DOHH2 (cell line): ENCODE measurements around the gene TFDP1.
A peak's percentile ranks its signal among the peaks of the same experiment; 100 is the strongest.
"Not testable (repeated sequence)": the region's sequence is repeated elsewhere in the genome, so short reads cannot be mapped to it uniquely, and the experiment has no call there.

ENCODE experiments used
- H3F3A ChIP-seq: fragments of 200-600 bp; sonication (generic), shearing (Covaris generic); 2 replicates; pipeline ENCODE4 v1.6.0; 2016; ENCODE audit warnings: antibody characterized with exemption, mild to moderate bottlenecking; ENCODE audit not compliant: control insufficient read depth, insufficient read depth
- H3K27ac ChIP-seq: fragments of 200-600 bp; sonication (generic); 2 replicates; pipeline ENCODE4 v1.5.1; 2014; ENCODE audit warnings: low read depth, mild to moderate bottlenecking, low read length, moderate library complexity
- H3K27me3 ChIP-seq: fragments of 200-600 bp; sonication (generic); 2 replicates; pipeline ENCODE4 v1.6.1; 2014; ENCODE audit warnings: mild to moderate bottlenecking, low read length, mixed read lengths; ENCODE audit not compliant: control insufficient read depth
- H3K36me3 ChIP-seq: fragments of 200-600 bp; sonication (generic); 2 replicates; pipeline ENCODE4 v1.6.1; 2014; ENCODE audit warnings: mild to moderate bottlenecking, low read length, moderate library complexity, mixed read lengths; ENCODE audit not compliant: control insufficient read depth
- H3K4me1 ChIP-seq: fragments of 200-600 bp; sonication (generic); 2 replicates; pipeline ENCODE4 v1.6.1; 2014; ENCODE audit warnings: mild to moderate bottlenecking, low read length, mixed read lengths; ENCODE audit not compliant: control insufficient read depth
- H3K4me2 ChIP-seq: fragments of 200-600 bp; sonication (generic); 2 replicates; pipeline ENCODE4 v1.6.0; 2014; ENCODE audit warnings: mild to moderate bottlenecking, low read length, moderate library complexity
- H3K4me3 ChIP-seq: fragments of 200-600 bp; sonication (generic); 2 replicates; pipeline ENCODE4 v1.5.1; 2014; ENCODE audit warnings: mild to moderate bottlenecking, low read length, mixed read lengths
- H3K79me2 ChIP-seq: fragments of 200-600 bp; sonication (generic); 2 replicates; pipeline ENCODE4 v1.6.1; 2014; ENCODE audit warnings: mild to moderate bottlenecking, low read length, mixed read lengths; ENCODE audit not compliant: control insufficient read depth
- H3K9me2 ChIP-seq: fragments of 200-600 bp; sonication (generic); replicated peaks from 2 replicates; pipeline ENCODE4 v1.6.1; 2014; ENCODE audit warnings: mild to moderate bottlenecking, low read length, mixed read lengths; ENCODE audit not compliant: control insufficient read depth
- H3K9me3 ChIP-seq: fragments of 200-600 bp; sonication (generic); 2 replicates; pipeline ENCODE4 v1.6.1; 2014; ENCODE audit warnings: antibody characterized with exemption, low read length, mixed read lengths; ENCODE audit not compliant: control insufficient read depth, insufficient read depth
- H4K20me1 ChIP-seq: fragments of 200-600 bp; sonication (generic); 2 replicates; pipeline ENCODE4 v1.6.0; 2014; ENCODE audit warnings: low read depth, mild to moderate bottlenecking, antibody characterized with exemption, low read length, moderate library complexity; ENCODE audit not compliant: control insufficient read depth, insufficient read depth
- CTCF ChIP-seq: fragments of 200-600 bp; sonication (generic); IDR thresholded peaks from one replicate; pipeline ENCODE4 v1.5.1; 2014; ENCODE audit warnings: antibody characterized with exemption, mild to moderate bottlenecking, low read depth, low read length; ENCODE audit not compliant: poor library complexity, severe bottlenecking
- EZH2phosphoT487 ChIP-seq: fragments of 200-600 bp; sonication (generic); IDR thresholded peaks from 2 replicates; pipeline ENCODE4 v1.6.1; 2017; ENCODE audit warnings: borderline replicate concordance, mild to moderate bottlenecking, antibody characterized with exemption, low read length, moderate library complexity, mixed read lengths

TFDP1 gene

GRCh38 chr13:113562085-113562749, 22.3 kb upstream of the TFDP1 start:
- no peaks in the 10 kb centered on the region for H3F3A ChIP-seq
- no peak overlapping the region for H3K4me2 ChIP-seq
- no peaks in the 10 kb centered on the region for H3K79me2 ChIP-seq
- no peaks in the 10 kb centered on the region for H3K9me2 ChIP-seq
- H3K27ac ChIP-seq = no peak overlapping the region
- no peak for TF ChIP-seq EZH2phosphoT487
- peak; percentile 80 for TF ChIP-seq CTCF
- no peaks in the 10 kb centered on the region for H3K36me3 ChIP-seq
- no peak overlapping the region for H3K4me3 ChIP-seq
- no peaks in the 10 kb centered on the region for H3K9me3 ChIP-seq
- no peaks in the 10 kb centered on the region for H3K4me1 ChIP-seq
- no peaks in the 10 kb centered on the region for H3K27me3 ChIP-seq
- H4K20me1 ChIP-seq = no peaks in the 10 kb centered on the region

GRCh38 chr13:113562844-113563243, 21.7 kb upstream of the TFDP1 start:
- Histone ChIP-seq H3F3A (no peaks in the 10 kb centered on the region), H3K4me2 (no peak overlapping the region)
- no peak for TF ChIP-seq CTCF
- TF ChIP-seq EZH2phosphoT487 = no peak

GRCh38 chr13:113563511-113563910, 21.0 kb upstream of the TFDP1 start:
- not testable (repeated sequence) for H3K9me3 ChIP-seq, H3K79me2 ChIP-seq, H3F3A ChIP-seq, H3K4me1 ChIP-seq, H3K4me3 ChIP-seq, H3K36me3 ChIP-seq, H3K27me3 ChIP-seq, H3K9me2 ChIP-seq, H3K4me2 ChIP-seq, H4K20me1 ChIP-seq, H3K27ac ChIP-seq

More at GRCh38 chr13:113562844-113563243, 21.7 kb upstream of the TFDP1 start:
- no peaks in the 10 kb centered on the region for H3K9me3 ChIP-seq
- H3K79me2 ChIP-seq = no peaks in the 10 kb centered on the region
- H3K27ac ChIP-seq = no peak overlapping the region
- H3K4me3 ChIP-seq = no peak overlapping the region
- H3K27me3 ChIP-seq = no peaks in the 10 kb centered on the region
- no peaks in the 10 kb centered on the region for H3K4me1 ChIP-seq
- H4K20me1 ChIP-seq = no peaks in the 10 kb centered on the region
- H3K9me2 ChIP-seq = no peaks in the 10 kb centered on the region
- H3K36me3 ChIP-seq = no peaks in the 10 kb centered on the region

- Histone ChIP-seq H3K27ac (no peak overlapping the region), H3K36me3 (no peaks in the 10 kb centered on the region), H3K79me2 (no peaks in the 10 kb centered on the region), H4K20me1 (no peaks in the 10 kb centered on the region), H3K4me3 (no peak overlapping the region), H3K9me2 (no peaks in the 10 kb centered on the region), H3K9me3 (no peaks in the 10 kb centered on the region), H3K27me3 (peaks cover 11% of the 10 kb centered on the region), H3K4me2 (no peak overlapping the region), H3K4me1 (no peaks in the 10 kb centered on the region), H3F3A (no peaks in the 10 kb centered on the region)
- TF ChIP-seq CTCF (no peak), EZH2phosphoT487 (no peak)
Observed at GRCh38 chr13:113564331-113565023, 20.1 kb upstream of the TFDP1 start.
